ENCODE data around the gene CHCT1. TPM values are rescaled to one million over a fixed set of nuclear protein-coding genes. Genes with fewer than 3 reads are reported as not detected.
"Not testable (repeated sequence)": the region's sequence is repeated elsewhere in the genome, so short reads cannot be mapped to it uniquely, and the experiment has no call there.

CHCT1 gene
- 0.44 TPM in 1 of 2 replicates, not detected in the other for total RNA-seq

- POLR2A ChIA-PET, result interaction anchor here (1.8 kb wide), 2 partner anchors 23 to 30 kb away, joined by 6 to 12 read pairs; partner anchors contain the start of gene USP32
Observed at GRCh38 chr17:60422162-60422665, at the start of gene CHCT1. Gene CHCT1, plus strand, starts transcription at chr17:60422489. Its CDS starts 104 bp downstream, at chr17:60422593.

GRCh38 chr17:60372790-60373483 lies 49.4 kb upstream of the CHCT1 start:
- H3K27ac Mint-ChIP-seq, result no peak overlapping the region
- H3K36me3 Mint-ChIP-seq (ENCODE audit: low read depth), result peaks cover 15% of the 10 kb centered on the region
- intact Hi-C loops (cut with micrococcal nuclease), result no loop called here
- H3K9me3 Mint-ChIP-seq, result no peaks in the 10 kb centered on the region
- ChIA-PET CTCF (no interaction called here), POLR2A (no interaction called here)
- H3K27me3 Mint-ChIP-seq, result no peaks in the 10 kb centered on the region
- DNase-seq (no peak), ATAC-seq (ENCODE audit: low read depth) (no peak)
- H3K4me3 Mint-ChIP-seq, result no peak overlapping the region
- TF ChIP-seq, protein P1, sequence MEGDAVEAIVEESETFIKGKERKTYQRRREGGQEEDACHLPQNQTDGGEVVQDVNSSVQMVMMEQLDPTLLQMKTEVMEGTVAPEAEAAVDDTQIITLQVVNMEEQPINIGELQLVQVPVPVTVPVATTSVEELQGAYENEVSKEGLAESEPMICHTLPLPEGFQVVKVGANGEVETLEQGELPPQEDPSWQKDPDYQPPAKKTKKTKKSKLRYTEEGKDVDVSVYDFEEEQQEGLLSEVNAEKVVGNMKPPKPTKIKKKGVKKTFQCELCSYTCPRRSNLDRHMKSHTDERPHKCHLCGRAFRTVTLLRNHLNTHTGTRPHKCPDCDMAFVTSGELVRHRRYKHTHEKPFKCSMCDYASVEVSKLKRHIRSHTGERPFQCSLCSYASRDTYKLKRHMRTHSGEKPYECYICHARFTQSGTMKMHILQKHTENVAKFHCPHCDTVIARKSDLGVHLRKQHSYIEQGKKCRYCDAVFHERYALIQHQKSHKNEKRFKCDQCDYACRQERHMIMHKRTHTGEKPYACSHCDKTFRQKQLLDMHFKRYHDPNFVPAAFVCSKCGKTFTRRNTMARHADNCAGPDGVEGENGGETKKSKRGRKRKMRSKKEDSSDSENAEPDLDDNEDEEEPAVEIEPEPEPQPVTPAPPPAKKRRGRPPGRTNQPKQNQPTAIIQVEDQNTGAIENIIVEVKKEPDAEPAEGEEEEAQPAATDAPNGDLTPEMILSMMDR (IDR thresholded peaks at IDR 0.05), result no peak
- H3K4me1 Mint-ChIP-seq, result peaks cover 18% of the 10 kb centered on the region

More at GRCh38 chr17:60422162-60422665, at the start of gene CHCT1:
- H3K4me3 Mint-ChIP-seq, result peak within 1 kb of the TSS; percentile 85
- H3K27me3 Mint-ChIP-seq, result no peaks in the 10 kb centered on the region
- peak within 1 kb of the TSS; percentile 81 for H3K27ac Mint-ChIP-seq
- CTCF ChIA-PET, result no interaction called here
- TF ChIP-seq, protein P1 (IDR thresholded peaks at IDR 0.05), result no peak
- ATAC-seq (ENCODE audit: low read depth) (no peak), DNase-seq (no peak)
- intact Hi-C loops (cut with micrococcal nuclease), result no loop called here
- H3K36me3 Mint-ChIP-seq (ENCODE audit: low read depth), result no peaks in the 10 kb centered on the region
- H3K9me3 Mint-ChIP-seq, result no peaks in the 10 kb centered on the region
- peaks cover 8% of the 10 kb centered on the region for H3K4me1 Mint-ChIP-seq

DNA sequence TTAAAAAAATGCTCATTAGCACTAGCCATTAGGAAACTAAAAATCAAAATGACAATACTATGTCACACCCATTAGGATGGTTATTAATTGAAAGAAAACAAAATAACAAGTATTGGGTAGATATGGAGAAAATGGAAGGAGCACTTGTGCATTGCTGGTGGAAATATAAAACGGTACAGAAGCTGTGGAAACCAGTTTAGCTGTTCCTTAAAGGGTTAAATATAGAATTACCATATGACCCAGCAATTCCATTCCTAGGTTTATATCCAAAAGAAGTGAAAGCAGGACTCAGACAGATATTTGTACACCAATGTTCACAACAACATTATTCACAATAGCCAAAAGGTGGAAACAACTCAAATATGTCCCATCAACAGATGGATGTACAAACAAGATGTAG lies 44.1 kb upstream of the CHCT1 start:
- POLR2A ChIA-PET; DNase-seq; H3K4me3 Mint-ChIP-seq; H3K4me1 Mint-ChIP-seq; H3K9me3 Mint-ChIP-seq; CTCF ChIA-PET; H3K27me3 Mint-ChIP-seq; ATAC-seq (ENCODE audit: low read depth); intact Hi-C loops (cut with micrococcal nuclease); H3K27ac Mint-ChIP-seq: not testable (repeated sequence)
- H3K36me3 Mint-ChIP-seq (ENCODE audit: low read depth), result peaks cover 18% of the 10 kb centered on the region

DNA sequence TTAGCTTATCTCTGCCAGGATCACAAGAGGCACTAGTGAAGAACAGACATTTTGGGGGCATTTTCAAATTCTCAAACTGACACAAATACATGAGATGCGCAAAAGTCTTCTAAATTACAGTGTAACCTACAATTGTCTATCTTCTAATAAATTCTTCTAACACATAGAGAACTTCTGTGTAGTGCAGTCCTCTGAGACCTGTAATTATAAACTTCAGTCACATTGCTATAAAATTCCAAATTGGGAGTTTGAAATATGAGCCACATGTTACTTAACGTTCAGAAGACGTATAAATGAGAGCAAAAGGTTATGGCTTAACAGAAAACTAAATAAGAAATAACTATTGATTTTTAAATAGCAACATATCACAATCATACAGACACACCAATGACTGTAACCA lies 42.8 kb upstream of the CHCT1 start:
- POLR2A ChIA-PET; H3K4me1 Mint-ChIP-seq; DNase-seq; CTCF ChIA-PET; H3K9me3 Mint-ChIP-seq; H3K27me3 Mint-ChIP-seq; ATAC-seq (ENCODE audit: low read depth); H3K27ac Mint-ChIP-seq; H3K4me3 Mint-ChIP-seq; intact Hi-C loops (cut with micrococcal nuclease): not testable (repeated sequence)
- peaks cover 19% of the 10 kb centered on the region for H3K36me3 Mint-ChIP-seq (ENCODE audit: low read depth)

GRCh38 chr17:60381958-60382357 lies 40.3 kb upstream of the CHCT1 start:
- H3K27me3 Mint-ChIP-seq, result no peaks in the 10 kb centered on the region
- H3K27ac Mint-ChIP-seq, result no peak overlapping the region
- TF ChIP-seq, protein P1 (IDR thresholded peaks at IDR 0.05), result no peak

DNA sequence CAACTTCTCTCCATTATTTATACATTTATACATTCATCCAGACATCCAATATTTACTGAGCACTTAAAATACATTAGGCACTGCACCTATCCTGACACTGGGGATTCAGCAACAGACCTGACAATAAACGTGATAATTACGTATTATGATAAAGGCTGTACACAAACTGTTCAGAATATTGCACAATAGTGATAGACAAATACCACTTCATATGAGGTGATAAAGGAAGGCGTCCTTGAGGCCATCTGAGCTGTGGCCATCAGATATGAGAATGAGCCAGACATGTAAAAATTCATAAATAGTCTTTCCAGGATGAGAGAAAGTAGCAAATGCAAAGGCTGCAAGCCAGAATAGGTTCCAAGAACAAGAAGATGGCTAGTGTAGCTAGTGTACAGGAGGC lies 38.9 kb upstream of the CHCT1 start:
- CTCF ChIA-PET, result interaction anchor here (1.3 kb wide), 1 partner anchor 38 kb away, joined by 3 read pairs; no protein-coding TSS in a partner anchor
- TF ChIP-seq, protein P1 (IDR thresholded peaks at IDR 0.05), result no peak
- ATAC-seq (ENCODE audit: low read depth), result no peak
- Mint-ChIP-seq H3K9me3 (no peaks in the 10 kb centered on the region), H3K4me3 (no peak overlapping the region), H3K36me3 (ENCODE audit: low read depth) (peaks cover 12% of the 10 kb centered on the region), H3K27me3 (no peaks in the 10 kb centered on the region), H3K4me1 (peaks cover 31% of the 10 kb centered on the region), H3K27ac (no peak overlapping the region)
- intact Hi-C loops (cut with micrococcal nuclease), result no loop called here
- POLR2A ChIA-PET, result no interaction called here
- DNase-seq, result no peak

More at GRCh38 chr17:60381958-60382357, 40.3 kb upstream of the CHCT1 start:
- Mint-ChIP-seq H3K4me3 (no peak overlapping the region), H3K9me3 (no peaks in the 10 kb centered on the region), H3K36me3 (ENCODE audit: low read depth) (peaks cover 16% of the 10 kb centered on the region), H3K4me1 (peaks cover 24% of the 10 kb centered on the region)
- DNase-seq (no peak), ATAC-seq (ENCODE audit: low read depth) (no peak)
- CTCF ChIA-PET, result no interaction called here
- POLR2A ChIA-PET, result no interaction called here
- intact Hi-C loops (cut with micrococcal nuclease), result no loop called here

DNA sequence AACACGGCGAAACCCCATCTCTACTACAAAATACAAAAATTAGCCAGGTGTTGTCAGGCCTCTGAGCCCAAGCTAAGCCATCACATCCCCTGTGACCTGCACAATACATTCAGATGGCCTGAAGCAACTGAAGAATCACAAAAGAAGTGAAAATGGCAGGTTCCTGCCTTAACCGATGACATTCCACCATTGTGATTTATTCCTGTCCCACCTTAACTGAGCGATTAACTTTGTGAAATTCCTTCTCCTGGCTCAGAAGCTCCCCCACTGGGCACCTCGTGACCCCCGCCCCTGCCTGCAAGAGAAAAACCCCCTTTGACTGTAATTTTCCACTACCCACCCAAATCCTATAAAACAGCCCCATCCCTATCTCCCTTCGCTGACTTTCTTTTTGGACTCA lies 37.4 kb upstream of the CHCT1 start:
- POLR2A ChIA-PET; H3K9me3 Mint-ChIP-seq; CTCF ChIA-PET; DNase-seq; H3K4me3 Mint-ChIP-seq; H3K27ac Mint-ChIP-seq; ATAC-seq (ENCODE audit: low read depth); H3K27me3 Mint-ChIP-seq; intact Hi-C loops (cut with micrococcal nuclease): not testable (repeated sequence)
- Mint-ChIP-seq H3K4me1 (peaks cover 43% of the 10 kb centered on the region), H3K36me3 (ENCODE audit: low read depth) (peaks cover 12% of the 10 kb centered on the region)

All from activated B cell treated with CpG ODN at 0.5 μM for 24 hours (primary cell).